A673 (cell line): ENCODE measurements around the gene SLC45A1. TPM values are rescaled to one million over a fixed set of nuclear protein-coding genes. Genes with fewer than 3 reads are reported as not detected.

ENCODE experiments used
- BruUV-seq: library from RNA; stranded (reverse); fragments of 400-500 nt; replicated peaks from 2 replicates; lab custom pipeline; 2021; lab: Mats Ljungman, UMichigan
- CTCF ChIA-PET: fragments of 300-600 bp; sonication (Branson Sonifier 250); formaldehyde crosslinking; loops from one replicate; lab custom pipeline; 2022; ENCODE audit warnings: antibody characterized with exemption; lab: Charles Lee
- POLR2A ChIA-PET: fragments of 300-600 bp; sonication (Branson Sonifier 250); formaldehyde crosslinking; loops from one replicate; lab custom pipeline; 2022; ENCODE audit warnings: antibody characterized with exemption; ENCODE audit not compliant: low non-redundant PET; lab: Charles Lee
- DNase-seq: peaks from one replicate; pipeline ENCODE4 v3.0.0-alpha.2; 2015; ENCODE audit warnings: low spot score
- H3K27ac ChIP-seq: fragments of 200-600 bp; sonication (generic); 2 replicates; pipeline ENCODE4 v1.5.1; 2016; ENCODE audit warnings: mixed run types, low read depth, mild to moderate bottlenecking, mixed read lengths, antibody characterized with exemption, low read length; ENCODE audit not compliant: poor library complexity, severe bottlenecking
- H3K27me3 ChIP-seq: fragments of 200-600 bp; sonication (generic); replicated peaks from 2 replicates; pipeline ENCODE4 v1.6.1; 2017; ENCODE audit warnings: mixed run types, low read depth, mild to moderate bottlenecking, mixed read lengths, antibody characterized with exemption, low read length; ENCODE audit not compliant: insufficient read depth, poor library complexity
- H3K36me3 ChIP-seq: fragments of 200-600 bp; sonication (generic); 2 replicates; pipeline ENCODE4 v1.6.1; 2016; ENCODE audit warnings: mixed run types, mild to moderate bottlenecking, mixed read lengths, antibody characterized with exemption, low read length; ENCODE audit not compliant: insufficient read depth, poor library complexity, severe bottlenecking
- H3K4me1 ChIP-seq: fragments of 200-600 bp; sonication (generic); 2 replicates; pipeline ENCODE4 v1.6.1; 2017; ENCODE audit warnings: mixed run types, mild to moderate bottlenecking, mixed read lengths, antibody characterized with exemption, low read length; ENCODE audit not compliant: insufficient read depth, poor library complexity, severe bottlenecking
- H3K4me3 ChIP-seq: fragments of 200-600 bp; sonication (generic); 2 replicates; pipeline ENCODE4 v1.5.1; 2016; ENCODE audit warnings: low read depth, mixed run types, mild to moderate bottlenecking, mixed read lengths, low read length; ENCODE audit not compliant: poor library complexity, severe bottlenecking
- H3K9me3 ChIP-seq: fragments of 200-600 bp; sonication (generic); 2 replicates; pipeline ENCODE4 v1.6.1; 2016; ENCODE audit warnings: mixed run types, low read depth, mild to moderate bottlenecking, mixed read lengths, antibody characterized with exemption, low read length; ENCODE audit not compliant: poor library complexity, severe bottlenecking
- CTCF ChIP-seq: fragments of 300-800, 200-600 bp; sonication (generic); conservative IDR thresholded peaks from 2 replicates; pipeline ENCODE4 v1.5.1; 2017; ENCODE audit warnings: low read depth, mild to moderate bottlenecking, antibody characterized with exemption, low read length, moderate library complexity, mixed read lengths
- EZH2 ChIP-seq: fragments of 200-600 bp; sonication (generic); IDR thresholded peaks from 2 replicates; pipeline ENCODE4 v1.6.1; 2017; ENCODE audit warnings: borderline replicate concordance, low read depth, mild to moderate bottlenecking, mixed read lengths, antibody characterized with exemption, low read length; ENCODE audit not compliant: poor library complexity, severe bottlenecking
- intact Hi-C: fragments of 100-400 bp; cut with micrococcal nuclease; formaldehyde crosslinking; loops from one replicate; pipeline ENCODE4 v1.10.0; 2022; ENCODE audit not compliant: unreplicated experiment
- total RNA-seq: library from RNA; stranded (reverse); gene quantifications from 2 replicates; pipeline ENCODE4 v1.2.3, GENCODE V29; 2021

Gene SLC45A1
- total RNA-seq, 1 experiment from 2014 or later = 0.82 TPM

- Histone ChIP-seq H3K9me3 (no peaks in the 10 kb centered on the region), H3K4me3 (no peak overlapping the region), H3K4me1 (no peaks in the 10 kb centered on the region), H3K27me3 (no peaks in the 10 kb centered on the region), H3K36me3 (no peaks in the 10 kb centered on the region), H3K27ac (no peak overlapping the region)
- BruUV-seq = no TSS peak
- POLR2A ChIA-PET = no interaction called here
- intact Hi-C loops = no loop called here
- no peak for DNase-seq
- CTCF ChIA-PET = no interaction called here
- no peak for TF ChIP-seq EZH2
- no peak for TF ChIP-seq CTCF
Measured at GRCh38 chr1:8312235-8313218, 5.4 kb upstream of the SLC45A1 start.

GRCh38 chr1:8313231-8313630 is 4.7 kb upstream of the SLC45A1 start:
- Histone ChIP-seq H3K27ac (no peak overlapping the region), H3K27me3 (no peaks in the 10 kb centered on the region), H3K36me3 (no peaks in the 10 kb centered on the region), H3K4me1 (peaks cover 3% of the 10 kb centered on the region), H3K9me3 (no peaks in the 10 kb centered on the region), H3K4me3 (no peak overlapping the region)
- POLR2A ChIA-PET = no interaction called here
- CTCF ChIA-PET = no interaction called here
- no TSS peak for BruUV-seq
- DNase-seq = no peak
- TF ChIP-seq EZH2 (no peak), CTCF (no peak)
- intact Hi-C loops = no loop called here

GRCh38 chr1:8314346-8315280 is 3.3 kb upstream of the SLC45A1 start:
- TF ChIP-seq EZH2 = no peak
- TF ChIP-seq CTCF = peak; percentile 88
- ChIA-PET CTCF (interaction anchor here (0.6 to 2.8 kb wide), 15 partner anchors 19 to 491 kb away, joined by 3 to 50 read pairs (median 7); no protein-coding TSS in a partner anchor), POLR2A (interaction anchor here (0.5 to 0.6 kb wide), 2 partner anchors 306 to 326 kb away, joined by 3 read pairs; no protein-coding TSS in a partner anchor)
- Histone ChIP-seq H3K36me3 (no peaks in the 10 kb centered on the region), H3K27ac (no peak overlapping the region), H3K27me3 (no peaks in the 10 kb centered on the region), H3K4me3 (no peak overlapping the region), H3K9me3 (no peaks in the 10 kb centered on the region), H3K4me1 (peaks cover 6% of the 10 kb centered on the region)
- BruUV-seq = no TSS peak
- peak; percentile 82 for DNase-seq
- intact Hi-C loops = loop anchor here (1.0 kb wide), 3 partner anchors 283 to 332 kb away; no protein-coding TSS in a partner anchor
